Urinary bladder (tissue), 4 donors: ENCODE measurements around the gene ITGA7. TPM values are rescaled to one million over a fixed set of nuclear protein-coding genes. Genes with fewer than 3 reads are reported as not detected.

Experiments
- DNase-seq: peaks from one replicate; pipeline ENCODE4 v3.0.0-alpha.2; 2015; ENCODE audit errors: extremely low spot score
- H3K27ac ChIP-seq: one replicate; pipeline ENCODE4 v1.5.1; 2013; ENCODE audit warnings: low read depth, mild to moderate bottlenecking, moderate library complexity
- H3K36me3 ChIP-seq: one replicate; pipeline ENCODE4 v1.6.1; 2013; ENCODE audit warnings: mild to moderate bottlenecking, moderate library complexity; ENCODE audit not compliant: insufficient read depth
- H3K4me1 ChIP-seq: one replicate; pipeline ENCODE4 v1.6.1; 2013; ENCODE audit warnings: mild to moderate bottlenecking, moderate library complexity; ENCODE audit not compliant: insufficient read depth
- H3K4me3 ChIP-seq: one replicate; pipeline ENCODE4 v1.5.1; 2013; ENCODE audit warnings: low read depth, low read length
- WGBS: extraction: QIAGEN DNeasy Blood & Tissue Kit; methylation state at CpG from one replicate; pipeline ENCODE4 v1.1.7; 2013; 5-methylcytosine and 5-hydroxymethylcytosine counted together
- polyA plus RNA-seq: library from polyadenylated mRNA; stranded (reverse); fragments of 200-250 nt; gene quantifications from one replicate; pipeline ENCODE4 v1.2.3, GENCODE V29; 2013
- total RNA-seq: library from RNA; depleted of rRNA; stranded (reverse); fragments of >200 nt; gene quantifications from one replicate; pipeline ENCODE4 v1.2.3, GENCODE V29; 2014
- donor health status: healthy with polysubstance abuse.
- donor health status: healthy.

ITGA7 gene
- total and polyA plus RNA-seq, 2 donors, result 36.0 to 87.5 TPM

GRCh38 chr12:55683676-55684075 is 24.0 kb downstream of the ITGA7 start:
- no peak for DNase-seq
- no peaks in the 10 kb centered on the region for H3K36me3 ChIP-seq
- 88% methylated on average over 7 of the region's 7 CpGs for WGBS
- H3K4me1 ChIP-seq, result peaks cover 1% of the 10 kb centered on the region
- no peak overlapping the region for H3K27ac ChIP-seq
- H3K4me3 ChIP-seq, result no peak overlapping the region

DNA sequence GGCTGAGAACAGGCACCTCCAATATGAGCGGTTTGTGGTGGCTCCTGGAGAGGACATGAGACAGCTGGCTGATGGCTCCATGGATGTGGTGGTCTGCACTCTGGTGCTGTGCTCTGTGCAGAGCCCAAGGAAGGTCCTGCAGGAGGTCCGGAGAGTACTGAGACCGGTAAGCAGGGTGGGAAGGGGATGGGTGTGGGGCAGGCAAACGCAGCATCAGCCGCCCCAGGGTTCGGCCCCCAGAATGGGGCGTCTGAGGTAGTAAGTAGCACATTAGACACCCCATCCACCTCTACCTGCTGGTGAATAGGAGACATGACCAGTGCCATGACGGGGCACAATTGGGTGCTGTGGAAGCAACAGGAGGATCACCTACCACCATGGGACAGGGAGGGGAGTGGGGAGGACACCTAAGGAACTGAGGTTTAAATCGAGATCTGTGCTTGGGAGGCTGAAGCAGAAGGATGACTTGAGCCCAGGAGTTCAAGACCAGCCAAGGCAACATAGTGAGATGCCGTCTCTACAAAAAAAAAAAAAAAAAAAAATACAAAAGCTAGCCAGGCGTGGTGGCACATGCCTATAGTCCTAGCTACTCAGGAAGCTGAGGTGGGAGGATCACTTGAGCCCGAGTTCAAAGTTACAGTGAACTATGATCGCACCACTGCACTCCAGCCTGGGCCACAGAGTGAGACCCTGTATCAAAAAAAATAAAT is 25.5 kb downstream of the ITGA7 start:
- H3K4me3 ChIP-seq, result no peak overlapping the region
- H3K36me3 ChIP-seq, result no peaks in the 10 kb centered on the region
- no peak for DNase-seq
- no peak overlapping the region for H3K27ac ChIP-seq
- WGBS, result 86% methylated on average over 13 of the region's 13 CpGs
- H3K4me1 ChIP-seq, result peaks cover 1% of the 10 kb centered on the region

DNA sequence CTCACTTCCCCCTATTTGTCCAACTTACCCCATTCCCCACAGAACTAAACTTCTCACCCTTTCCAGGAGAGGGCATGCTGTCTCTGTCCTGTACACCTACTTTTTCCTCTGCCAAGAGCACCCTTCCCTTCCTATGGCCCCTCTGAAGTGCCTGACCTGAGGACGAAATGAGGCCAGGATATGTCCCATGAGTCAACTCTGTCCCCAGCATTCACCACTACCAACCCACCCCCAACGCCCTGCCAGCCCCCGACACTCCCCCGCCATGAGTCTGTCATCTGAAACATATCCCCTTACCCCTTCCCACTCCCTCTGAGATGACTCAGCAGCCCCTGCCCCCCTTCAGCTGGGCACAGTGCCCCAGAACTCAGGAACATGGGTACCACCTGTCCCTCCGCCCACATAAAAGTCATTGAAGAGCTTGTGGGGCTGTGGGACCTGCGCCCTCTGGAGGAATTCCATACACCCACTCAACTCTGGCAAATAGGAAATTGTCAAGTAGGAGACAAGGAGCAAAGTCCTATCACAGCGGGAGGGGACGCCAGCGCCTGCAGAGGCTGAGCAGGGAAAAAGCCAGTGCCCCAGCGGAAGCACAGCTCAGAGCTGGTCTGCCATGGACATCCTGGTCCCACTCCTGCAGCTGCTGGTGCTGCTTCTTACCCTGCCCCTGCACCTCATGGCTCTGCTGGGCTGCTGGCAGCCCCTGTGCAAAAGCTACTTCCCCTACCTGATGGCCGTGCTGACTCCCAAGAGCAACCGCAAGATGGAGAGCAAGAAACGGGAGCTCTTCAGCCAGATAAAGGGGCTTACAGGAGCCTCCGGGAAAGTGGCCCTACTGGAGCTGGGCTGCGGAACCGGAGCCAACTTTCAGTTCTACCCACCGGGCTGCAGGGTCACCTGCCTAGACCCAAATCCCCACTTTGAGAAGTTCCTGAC is 26.3 kb downstream of the ITGA7 start:
- Histone ChIP-seq H3K36me3 (no peaks in the 10 kb centered on the region), H3K27ac (no peak overlapping the region), H3K4me3 (no peak overlapping the region), H3K4me1 (peaks cover 1% of the 10 kb centered on the region)
- DNase-seq, result no peak
- WGBS, result 16% methylated on average over 17 of the region's 17 CpGs

DNA sequence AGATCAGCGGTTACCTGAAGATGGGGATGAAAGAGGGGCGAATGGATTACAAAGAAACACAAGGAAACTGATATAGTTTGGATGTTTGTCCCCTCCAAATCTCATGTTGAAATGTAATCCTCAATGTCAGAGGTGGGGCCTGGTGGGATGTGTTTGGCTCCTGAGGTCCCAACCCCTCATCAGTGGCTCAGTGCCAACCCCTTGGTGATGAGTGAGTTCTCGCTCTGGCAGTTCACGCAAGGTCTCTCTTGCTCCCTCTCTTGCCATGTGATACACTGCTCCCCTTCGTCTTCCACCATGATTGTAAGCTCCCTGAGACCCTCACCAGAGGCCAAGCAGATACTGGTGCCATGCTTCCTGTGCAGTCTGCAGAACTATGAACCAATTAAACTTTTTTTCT is 28.0 kb downstream of the ITGA7 start:
- Histone ChIP-seq H3K36me3 (no peaks in the 10 kb centered on the region), H3K27ac (no peak overlapping the region), H3K4me3 (no peak overlapping the region), H3K4me1 (peaks cover 1% of the 10 kb centered on the region)
- no peak for DNase-seq
- WGBS, result 89% methylated on average over 5 of the region's 5 CpGs

DNA sequence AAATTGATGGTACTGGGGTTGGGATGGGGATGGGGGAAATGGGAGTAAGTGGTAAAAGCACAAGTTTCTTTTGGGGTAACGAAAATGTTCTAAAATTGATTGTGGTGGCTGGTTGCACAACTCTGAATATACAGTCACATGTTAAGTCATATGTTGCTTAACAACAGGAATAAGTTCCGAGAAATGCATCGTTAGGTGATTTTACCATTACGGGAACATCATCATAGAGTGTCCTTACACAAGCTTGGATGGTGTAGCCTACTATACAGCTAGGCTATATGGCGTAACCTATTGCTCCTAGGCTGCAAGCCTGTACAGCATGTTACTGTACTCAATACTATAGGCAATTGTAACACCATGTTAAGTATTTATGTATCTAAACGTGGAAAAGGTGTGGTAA is 31.0 kb downstream of the ITGA7 start:
- DNase-seq, result no peak
- Histone ChIP-seq H3K4me3 (no peak overlapping the region), H3K27ac (no peak overlapping the region), H3K36me3 (no peaks in the 10 kb centered on the region), H3K4me1 (peaks cover 1% of the 10 kb centered on the region)
- WGBS, result 71% methylated on average over 6 of the region's 6 CpGs

GRCh38 chr12:55675666-55676065 is 32.0 kb downstream of the ITGA7 start:
- DNase-seq, result no peak

GRCh38 chr12:55673638-55674037 is 34.1 kb downstream of the ITGA7 start:
- no peak overlapping the region for H3K27ac ChIP-seq
- H3K4me1 ChIP-seq, result no peaks in the 10 kb centered on the region
- H3K36me3 ChIP-seq, result no peaks in the 10 kb centered on the region
- DNase-seq, result no peak
- H3K4me3 ChIP-seq, result no peak overlapping the region

More at GRCh38 chr12:55675666-55676065, 32.0 kb downstream of the ITGA7 start:
- Histone ChIP-seq H3K4me3 (no peak overlapping the region), H3K36me3 (no peaks in the 10 kb centered on the region), H3K27ac (no peak overlapping the region), H3K4me1 (no peaks in the 10 kb centered on the region)
- 82% methylated on average over 8 of the region's 8 CpGs for WGBS

DNA sequence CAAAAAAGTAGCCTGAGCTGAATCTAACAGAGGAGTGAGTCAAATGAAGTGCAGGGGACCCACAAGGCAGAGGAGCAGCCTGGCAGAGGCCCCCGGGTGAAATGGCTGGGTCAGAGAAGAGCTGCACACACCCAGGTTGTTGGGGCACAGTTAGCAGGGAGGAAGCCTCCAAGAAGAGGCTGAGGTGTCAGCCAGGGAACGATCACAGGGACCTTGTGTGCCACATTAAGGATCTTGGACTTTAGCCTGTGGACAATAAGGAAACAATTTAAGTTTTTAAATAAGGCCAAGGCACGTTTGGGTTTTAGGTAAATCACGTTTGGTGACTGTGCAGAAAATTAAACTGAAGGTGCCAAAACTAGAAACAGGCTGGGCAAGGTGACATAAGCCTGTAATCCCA is 36.0 kb downstream of the ITGA7 start:
- Histone ChIP-seq H3K27ac (no peak overlapping the region), H3K4me1 (no peaks in the 10 kb centered on the region), H3K36me3 (no peaks in the 10 kb centered on the region), H3K4me3 (no peak overlapping the region)
- 61% methylated on average over 4 of the region's 4 CpGs for WGBS
- DNase-seq, result no peak

DNA sequence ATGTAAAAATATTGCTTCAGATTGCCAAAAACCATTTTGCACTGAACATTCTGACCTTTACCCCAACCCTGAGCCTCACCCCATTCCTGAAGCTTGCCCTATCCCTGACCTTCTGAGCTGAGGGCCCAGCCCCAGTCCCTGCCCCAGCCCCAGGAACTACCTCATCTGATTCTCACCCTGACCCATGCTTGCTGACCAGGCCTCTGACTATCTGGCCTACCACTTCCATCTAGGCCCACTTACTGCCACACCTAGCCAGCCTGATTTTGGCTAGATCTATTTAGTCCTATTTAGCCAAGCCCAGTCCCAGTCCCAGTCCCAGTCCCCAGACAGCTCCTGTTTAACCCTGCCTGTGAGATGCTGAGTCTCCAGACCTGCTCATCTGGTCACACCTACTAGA is 37.4 kb downstream of the ITGA7 start:
- Histone ChIP-seq H3K27ac (no peak overlapping the region), H3K4me1 (no peaks in the 10 kb centered on the region), H3K36me3 (no peaks in the 10 kb centered on the region), H3K4me3 (no peak overlapping the region)
- no peak for DNase-seq

DNA sequence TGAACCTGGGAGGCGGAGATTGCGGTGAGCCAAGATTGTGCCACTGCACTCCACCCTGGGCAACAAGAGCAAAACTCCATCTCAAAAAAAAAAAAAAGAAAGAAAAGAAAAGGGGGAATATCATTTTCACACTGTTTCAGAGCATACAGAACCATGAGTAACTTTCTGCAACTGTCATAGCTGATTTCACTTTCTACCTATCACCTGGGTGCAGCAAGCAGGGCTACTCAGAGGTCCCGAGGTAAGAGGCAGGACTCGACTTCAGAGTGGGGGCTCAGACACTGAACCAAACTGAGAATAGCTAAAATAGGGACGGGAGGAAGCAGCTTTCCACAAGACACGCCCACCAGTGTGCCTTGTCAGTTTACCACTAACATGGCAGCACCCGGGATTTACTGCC is 41.2 kb downstream of the ITGA7 start:
- no peaks in the 10 kb centered on the region for H3K4me1 ChIP-seq
- H3K36me3 ChIP-seq, result no peaks in the 10 kb centered on the region
- no peak overlapping the region for H3K27ac ChIP-seq
- 80% methylated on average over 7 of the region's 7 CpGs for WGBS
- no peak overlapping the region for H3K4me3 ChIP-seq
- DNase-seq, result no peak

DNA sequence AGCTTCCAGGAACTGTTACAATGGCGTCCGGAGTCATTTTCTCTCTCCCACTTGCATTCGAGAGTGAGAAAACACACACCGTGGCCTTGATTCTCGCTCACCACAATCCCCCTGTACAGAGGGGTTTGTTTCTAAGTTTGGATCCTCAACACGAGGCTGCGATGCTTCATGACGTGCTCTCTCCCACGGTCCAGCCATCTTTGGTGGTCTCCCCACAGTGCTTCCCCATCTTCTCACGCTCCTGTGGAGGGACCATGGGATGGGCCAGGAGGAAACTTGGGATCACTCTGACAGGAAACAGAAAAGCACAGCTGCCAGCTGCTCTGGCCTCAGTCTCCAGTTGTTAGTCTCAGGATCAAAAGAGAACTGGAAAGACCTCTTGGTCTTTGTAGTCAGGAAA is 42.9 kb downstream of the ITGA7 start:
- 83% methylated on average over 10 of the region's 10 CpGs for WGBS
- Histone ChIP-seq H3K4me1 (no peaks in the 10 kb centered on the region), H3K36me3 (no peaks in the 10 kb centered on the region), H3K4me3 (no peak overlapping the region), H3K27ac (no peak overlapping the region)
- DNase-seq, result no peak

GRCh38 chr12:55663391-55663790 is 44.3 kb downstream of the ITGA7 start:
- H3K36me3 ChIP-seq, result no peaks in the 10 kb centered on the region
- H3K27ac ChIP-seq, result no peak overlapping the region
- no peak overlapping the region for H3K4me3 ChIP-seq
- DNase-seq, result no peak
- WGBS, result 57% methylated on average over 1 of the region's 1 CpG
- H3K4me1 ChIP-seq, result no peaks in the 10 kb centered on the region

GRCh38 chr12:55659486-55660385 is 48.0 kb downstream of the ITGA7 start:
- DNase-seq, result no peak
- no peak overlapping the region for H3K4me3 ChIP-seq
- H3K4me1 ChIP-seq, result no peaks in the 10 kb centered on the region
- no peak overlapping the region for H3K27ac ChIP-seq
- H3K36me3 ChIP-seq, result no peaks in the 10 kb centered on the region
- 48% methylated on average over 9 of the region's 9 CpGs for WGBS
